Inferior parietal cortex (tissue), 1 donor: ENCODE measurements around the gene TUBA1C.
A peak's percentile ranks its signal among the peaks of the same experiment; 100 is the strongest.
"Not testable (repeated sequence)": the region's sequence is repeated elsewhere in the genome, so short reads cannot be mapped to it uniquely, and the experiment has no call there.

Experiments
- DNase-seq: peaks from one replicate; pipeline ENCODE4 v3.0.0-alpha.2; 2016; ENCODE audit errors: extremely low spot score

The TUBA1C gene

DNA sequence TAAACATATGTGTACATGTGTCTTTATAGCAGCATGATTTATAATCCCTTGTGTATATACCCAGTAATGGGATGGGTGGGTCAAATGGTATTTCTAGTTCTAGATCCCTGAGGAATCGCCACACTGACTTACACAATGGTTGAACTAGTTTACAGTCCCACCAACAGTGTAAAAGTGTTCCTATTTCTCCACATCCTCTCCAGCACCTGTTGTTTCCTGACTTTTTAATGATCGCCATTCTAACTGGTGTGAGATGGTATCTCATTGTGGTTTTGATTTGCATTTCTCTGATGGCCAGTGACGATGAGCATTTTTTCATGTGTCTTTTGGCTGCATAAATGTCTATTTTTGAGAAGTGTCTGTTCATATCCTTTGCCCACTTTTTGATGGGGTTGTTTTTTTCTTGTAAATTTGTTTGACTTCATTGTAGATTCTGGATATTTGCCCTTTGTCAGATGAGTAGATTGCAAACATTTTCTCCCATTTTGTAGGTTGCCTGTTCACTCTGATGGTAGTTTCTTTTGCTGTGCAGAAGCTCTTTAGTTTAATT, 45.6 kb downstream of the TUBA1C start:
- DNase-seq = not testable (repeated sequence)

DNA sequence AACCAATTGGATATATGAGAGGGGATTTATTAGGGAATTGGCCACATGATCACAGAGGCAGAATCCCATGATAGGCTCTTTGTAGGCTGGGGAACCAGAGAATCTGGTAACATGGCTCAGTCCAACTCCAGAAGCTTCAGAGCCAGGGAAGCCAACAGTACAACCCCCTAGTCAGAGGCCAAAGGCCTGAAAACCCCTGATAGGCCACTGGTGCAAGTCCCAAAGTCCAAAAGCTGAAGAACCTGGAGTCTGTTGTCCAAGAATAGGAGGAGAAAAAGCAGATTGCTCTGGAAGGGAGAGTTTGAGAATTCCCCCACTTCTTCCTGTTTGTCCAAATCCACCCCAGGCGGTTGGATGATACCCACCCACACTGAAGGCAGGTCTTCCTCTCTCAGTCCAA, 49.9 kb downstream of the TUBA1C start:
- DNase-seq = no peak

DNA sequence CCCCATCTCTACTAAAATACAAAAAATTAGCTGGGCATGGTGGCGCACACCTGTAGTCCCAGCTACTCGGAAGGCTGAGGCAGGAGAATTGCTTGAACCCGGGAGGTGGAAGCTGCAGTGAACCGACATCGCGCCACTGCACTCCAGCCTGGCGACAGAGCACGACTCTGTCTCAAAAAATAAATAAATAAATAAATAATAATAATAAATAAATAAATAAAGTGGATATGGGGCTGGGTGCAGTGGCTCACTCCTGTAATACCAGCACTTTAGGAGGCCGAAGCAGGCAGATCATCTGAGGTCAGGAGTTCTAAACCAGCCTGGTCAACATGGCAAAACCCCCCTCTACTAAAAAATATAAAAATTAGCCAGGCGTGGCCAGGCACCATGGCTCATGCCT, 52.2 kb downstream of the TUBA1C start:
- DNase-seq = not testable (repeated sequence)

DNA sequence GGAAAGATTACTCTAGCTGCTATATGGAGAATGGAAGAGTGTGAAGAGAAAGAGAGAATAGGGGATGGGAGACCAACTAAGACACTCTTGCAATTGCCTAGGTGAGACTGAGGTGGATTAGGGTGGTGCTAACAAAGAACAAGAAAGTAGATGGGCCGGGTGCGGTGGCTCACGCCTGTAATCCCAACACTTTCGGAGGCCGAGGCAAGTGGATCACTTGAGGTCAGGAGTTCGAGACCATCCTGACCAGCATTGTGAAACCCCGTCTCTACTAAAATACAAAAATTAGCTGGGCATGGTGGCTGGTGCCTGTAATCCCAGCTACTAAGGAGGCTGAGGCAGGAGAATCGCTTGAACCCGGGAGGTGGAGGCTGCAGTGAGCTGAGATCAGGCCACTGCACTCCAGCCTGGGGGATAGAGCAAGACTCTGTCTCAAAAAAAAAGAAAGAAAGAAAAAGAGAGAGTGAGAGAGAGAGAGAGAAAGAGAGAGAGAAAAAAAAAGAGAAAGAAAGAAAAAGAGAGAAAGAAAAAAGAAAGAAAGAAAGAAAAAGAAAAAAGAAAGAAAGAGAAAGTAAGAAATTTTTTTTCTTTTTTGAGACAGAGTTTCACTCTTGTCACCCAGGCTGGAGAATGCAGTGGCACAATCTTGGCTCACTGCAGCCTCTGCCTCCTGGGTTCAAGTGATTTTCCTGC, 55.7 kb downstream of the TUBA1C start:
- not testable (repeated sequence) for DNase-seq

DNA sequence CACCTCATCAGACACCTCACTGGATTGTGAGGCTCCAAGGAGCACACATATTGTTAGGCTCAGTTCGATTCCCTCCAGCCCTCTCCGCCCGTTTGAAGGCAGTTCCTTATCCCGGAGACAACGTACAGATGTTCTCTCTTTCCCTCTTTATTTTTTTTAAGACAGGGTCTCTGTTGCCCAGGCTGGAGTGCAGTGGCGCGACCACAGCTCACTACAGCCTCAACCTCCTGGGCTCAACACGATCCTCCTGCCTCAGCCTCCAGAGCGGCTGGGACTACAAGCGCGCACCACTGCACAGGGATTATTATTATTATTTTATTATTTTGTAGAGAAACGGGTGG, 57.5 kb downstream of the TUBA1C start:
- DNase-seq = no peak

DNA sequence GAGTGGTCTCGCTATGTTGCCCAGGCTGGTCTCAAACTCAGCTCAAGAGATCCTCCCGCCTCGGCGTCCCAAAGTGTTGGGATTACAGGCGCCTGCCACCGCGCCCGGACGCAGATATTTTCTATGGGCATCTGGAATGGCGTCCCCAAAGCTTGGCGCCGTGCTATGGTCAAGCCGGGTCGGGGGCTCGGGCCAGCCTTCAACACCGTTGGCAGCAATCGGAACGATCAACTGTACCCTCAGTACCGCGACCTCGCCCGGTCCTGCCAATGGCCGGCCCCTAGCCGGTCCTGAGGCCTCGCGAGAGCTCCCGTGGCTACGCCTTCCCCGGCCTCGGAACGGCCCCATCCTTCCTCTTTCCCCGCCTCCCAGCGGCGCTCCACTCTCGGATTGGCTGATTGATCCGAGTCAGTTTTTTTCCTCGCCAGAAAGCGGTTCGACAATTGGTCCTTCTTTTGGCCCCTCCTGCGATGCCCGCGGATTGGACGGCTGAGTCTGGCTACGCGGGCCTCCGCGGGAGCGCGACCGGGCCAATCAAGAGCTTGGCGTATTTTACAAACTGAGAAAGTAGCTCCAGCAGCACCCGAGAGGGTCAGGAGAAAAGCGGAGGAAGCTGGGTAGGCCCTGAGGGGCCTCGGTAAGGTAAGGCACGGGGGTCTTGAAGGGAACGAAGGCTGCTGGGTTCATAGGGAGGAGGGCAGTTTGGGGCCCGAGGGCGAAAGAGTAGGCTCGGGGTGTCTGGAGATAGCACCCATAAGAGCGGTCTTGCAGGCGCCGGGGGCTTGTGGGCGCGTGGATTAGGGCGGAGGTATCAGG, 58.0 kb downstream of the TUBA1C start, which contains the start of gene TROAP:
TROAP (plus strand) TSS at position 548 of the 816 bp plus-strand sequence. CDS start 354 bp downstream, outside the sequence.
- peak; percentile 100 for DNase-seq

DNA sequence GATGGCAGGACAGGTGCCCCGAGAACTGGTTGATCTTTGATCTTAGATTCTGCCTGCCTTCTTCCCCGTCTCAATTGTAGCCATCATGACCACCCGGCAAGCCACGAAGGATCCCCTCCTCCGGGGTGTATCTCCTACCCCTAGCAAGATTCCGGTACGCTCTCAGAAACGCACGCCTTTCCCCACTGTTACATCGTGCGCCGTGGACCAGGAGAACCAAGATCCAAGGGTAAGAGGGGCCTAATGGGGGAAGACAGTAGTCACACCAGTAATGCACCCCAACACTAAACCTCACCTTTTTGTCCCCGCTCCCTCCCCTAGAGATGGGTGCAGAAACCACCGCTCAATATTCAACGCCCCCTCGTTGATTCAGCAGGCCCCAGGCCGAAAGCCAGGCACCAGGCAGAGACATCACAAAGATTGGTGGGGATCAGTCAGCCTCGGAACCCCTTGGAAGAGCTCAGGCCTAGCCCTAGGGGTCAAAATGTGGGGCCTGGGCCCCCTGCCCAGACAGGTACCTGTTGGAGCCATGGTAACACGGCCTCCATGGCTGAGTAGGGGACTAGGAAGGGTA, 58.7 kb downstream of the TUBA1C start:
- no peak for DNase-seq
